CD4-positive, alpha-beta T cell (primary cell): ENCODE data around the gene IKZF1. TPM values are rescaled to one million over a fixed set of nuclear protein-coding genes. Genes with fewer than 3 reads are reported as not detected.

ENCODE experiments used
- ATAC-seq: fragments of 200-7000 bp; cut with Tn5 transposase; one replicate; pipeline ENCODE4 v1.10.0; 2022; ENCODE audit warnings: mild to moderate bottlenecking; ENCODE audit not compliant: poor library complexity
- CTCF ChIA-PET: fragments of 350-600 bp; sonication (Branson Sonifier 250); formaldehyde crosslinking; loops from one replicate; lab custom pipeline; 2021; ENCODE audit warnings: antibody characterized with exemption, inconsistent platforms; lab: Charles Lee
- POLR2A ChIA-PET: fragments of 350-600 bp; sonication (Branson Sonifier 250); formaldehyde crosslinking; loops from one replicate; lab custom pipeline; 2021; ENCODE audit warnings: antibody characterized with exemption, inconsistent platforms; lab: Charles Lee
- DNase-seq, 14 experiments: peaks; one replicate each; pipeline ENCODE4 v3.0.0-alpha.2; 2013 to 2020; ENCODE audit warnings: mixed read lengths in 2 of 14
- H3K27ac ChIP-seq, 2 donors: one replicate each; pipeline versions ENCODE4 v1.5.1 to v1.7.0; 2013; ENCODE audit warnings: low read length in 2 of 2, low read depth in 1 of 2, mild to moderate bottlenecking in 1 of 2
- H3K27me3 ChIP-seq, 2 experiments: 1 replicate in 1 of 2; 2 replicates in 1 of 2; pipeline versions ENCODE4 v1.6.1 to v1.7.0; 2013; ENCODE audit warnings: low read length in 2 of 2, control low read depth in 1 of 2, mild to moderate bottlenecking in 1 of 2, moderate library complexity in 1 of 2; ENCODE audit not compliant: insufficient read depth in 2 of 2, control insufficient read depth in 1 of 2
- H3K36me3 ChIP-seq: one replicate; pipeline ENCODE4 v1.6.1; 2013; ENCODE audit warnings: low read length, control low read depth; ENCODE audit not compliant: insufficient read depth
- H3K4me1 ChIP-seq: one replicate; pipeline ENCODE4 v1.6.1; 2013; ENCODE audit warnings: low read length, control low read depth; ENCODE audit not compliant: insufficient read depth
- H3K4me3 ChIP-seq: one replicate; pipeline ENCODE4 v1.5.1; 2013; ENCODE audit warnings: mild to moderate bottlenecking, low read length, moderate library complexity
- H3K9me3 ChIP-seq, 2 experiments: 1 replicate in 1 of 2; 2 replicates in 1 of 2; pipeline versions ENCODE4 v1.6.1 to v1.7.0; 2013; ENCODE audit warnings: low read length in 2 of 2, mild to moderate bottlenecking in 2 of 2, control low read depth in 1 of 2, moderate library complexity in 1 of 2; ENCODE audit not compliant: control insufficient read depth in 1 of 2, insufficient read depth in 1 of 2
- H3K27ac Mint-ChIP-seq: one replicate; pipeline ENCODE4 v1.8.0; 2020; ENCODE audit warnings: mixed read lengths
- H3K27me3 Mint-ChIP-seq: one replicate; pipeline ENCODE4 v1.8.0; 2021; ENCODE audit warnings: mixed read lengths
- H3K36me3 Mint-ChIP-seq: one replicate; pipeline ENCODE4 v1.8.0; 2021; ENCODE audit warnings: low read depth, mixed read lengths
- H3K4me1 Mint-ChIP-seq: one replicate; pipeline ENCODE4 v1.8.0; 2021; ENCODE audit warnings: low read depth, mixed read lengths
- H3K4me3 Mint-ChIP-seq: one replicate; pipeline ENCODE4 v1.8.0; 2020; ENCODE audit warnings: mild to moderate bottlenecking, mixed read lengths
- H3K9me3 Mint-ChIP-seq: one replicate; pipeline ENCODE4 v1.8.0; 2020; ENCODE audit warnings: mixed read lengths
- CTCF ChIP-seq: fragments of 200-600 bp; IDR thresholded peaks from one replicate; pipeline ENCODE4 v1.8.0; 2022; ENCODE audit warnings: antibody characterized with exemption, mild to moderate bottlenecking
- intact Hi-C, 2 experiments: fragments of 100-400 bp; cut with DNase I in 1 of 2; cut with micrococcal nuclease in 1 of 2; formaldehyde crosslinking; loops; one replicate each; pipeline versions ENCODE4 v1.15.1 to v1.9.0; 2023 to 2025; cut with DNase I, micrococcal nuclease
- total RNA-seq, 174 experiments: library from RNA in 2 of 174; stranded (reverse) in 2 of 174; gene quantifications; one replicate each; pipeline ENCODE4 v1.2.3 and lab custom pipeline; 2021 to 2026

IKZF1 gene
- total RNA-seq, 2 experiments from 2014 or later, result 297 to 300 TPM

- H3K27me3 ChIP-seq, result no peaks in the 10 kb centered on the region
- peaks cover 31% of the 10 kb centered on the region for H3K4me1 Mint-ChIP-seq
- no peak overlapping the region for H3K27ac ChIP-seq
- H3K36me3 Mint-ChIP-seq, result no peaks in the 10 kb centered on the region
- ChIA-PET POLR2A (interaction anchor here (1.1 to 2.6 kb wide), 3 partner anchors 9 to 211 kb away, joined by 3 to 19 read pairs (median 5); partner anchors contain the start of gene IKZF1), CTCF (interaction anchor here (1.8 to 3.3 kb wide), 2 partner anchors 211 to 324 kb away, joined by 12 to 13 read pairs; partner anchors contain the start of gene ZPBP)
- DNase-seq (peak in 1 of 14 experiments; percentile 50), ATAC-seq (no peak)
- H3K4me1 ChIP-seq, result peaks cover 34% of the 10 kb centered on the region
- H3K4me3 Mint-ChIP-seq, result peak overlapping the region; percentile 55
- intact Hi-C loops, result loop anchor here in 1 of 2 experiments (1.0 to 5.0 kb wide), 3 partner anchors 46 to 212 kb away; no protein-coding TSS in a partner anchor
- H3K27ac Mint-ChIP-seq, result peak overlapping the region; percentile 76
- H3K9me3 ChIP-seq, result no peaks in the 10 kb centered on the region
- H3K36me3 ChIP-seq, result no peaks in the 10 kb centered on the region
- H3K9me3 Mint-ChIP-seq, result no peaks in the 10 kb centered on the region
- H3K4me3 ChIP-seq, result peak overlapping the region; percentile 2
- no peaks in the 10 kb centered on the region for H3K27me3 Mint-ChIP-seq
- TF ChIP-seq CTCF, result no peak
These were observed 112.1 kb downstream of the IKZF1 start for GRCh38 chr7:50416527-50417182.

GRCh38 chr7:50418086-50418515 lies 113.6 kb downstream of the IKZF1 start:
- ChIA-PET POLR2A (interaction anchor here (0.7 to 2.6 kb wide), 13 partner anchors 11 to 326 kb away, joined by 3 to 19 read pairs (median 4); partner anchors contain the start of gene IKZF1), CTCF (interaction anchor here (0.6 to 3.3 kb wide), 25 partner anchors 10 to 329 kb away, joined by 3 to 17 read pairs (median 5); partner anchors contain the start of genes FIGNL1 and ZPBP)
- peaks cover 28% of the 10 kb centered on the region for H3K4me1 ChIP-seq
- no peaks in the 10 kb centered on the region for H3K36me3 Mint-ChIP-seq
- H3K27me3 Mint-ChIP-seq, result no peaks in the 10 kb centered on the region
- H3K9me3 ChIP-seq, result no peaks in the 10 kb centered on the region
- intact Hi-C loops, result loop anchor here (1.0 to 5.0 kb wide), 6 partner anchors 121 to 326 kb away; partner anchors contain the start of gene ZPBP (in 1 of the 2)
- no peak overlapping the region for H3K4me3 ChIP-seq
- no peaks in the 10 kb centered on the region for H3K27me3 ChIP-seq
- no peak overlapping the region for H3K4me3 Mint-ChIP-seq
- no peaks in the 10 kb centered on the region for H3K9me3 Mint-ChIP-seq
- H3K27ac ChIP-seq, result no peak overlapping the region
- peak; percentile 96 for TF ChIP-seq CTCF
- no peak overlapping the region for H3K27ac Mint-ChIP-seq
- peak; percentile 50 to 86 (median 62) for DNase-seq
- no peaks in the 10 kb centered on the region for H3K36me3 ChIP-seq
- ATAC-seq, result peak; percentile 91
- peaks cover 31% of the 10 kb centered on the region for H3K4me1 Mint-ChIP-seq

GRCh38 chr7:50418526-50419290 lies 114.2 kb downstream of the IKZF1 start:
- Histone ChIP-seq H3K4me3 (no peak overlapping the region), H3K27me3 (no peaks in the 10 kb centered on the region), H3K36me3 (no peaks in the 10 kb centered on the region), H3K27ac (no peak overlapping the region), H3K4me1 (peaks cover 28% of the 10 kb centered on the region), H3K9me3 (no peaks in the 10 kb centered on the region)
- Mint-ChIP-seq H3K27me3 (no peaks in the 10 kb centered on the region), H3K4me1 (peaks cover 31% of the 10 kb centered on the region), H3K4me3 (no peak overlapping the region), H3K9me3 (no peaks in the 10 kb centered on the region), H3K36me3 (no peaks in the 10 kb centered on the region), H3K27ac (no peak overlapping the region)
- TF ChIP-seq CTCF, result no peak
- intact Hi-C loops, result loop anchor here (1.0 to 5.0 kb wide), 6 partner anchors 121 to 326 kb away; partner anchors contain the start of gene ZPBP (in 1 of the 2)
- ChIA-PET POLR2A (interaction anchor here (0.7 to 2.6 kb wide), 13 partner anchors 12 to 326 kb away, joined by 3 to 19 read pairs (median 4); partner anchors contain the start of gene IKZF1), CTCF (interaction anchor here (0.6 to 3.3 kb wide), 25 partner anchors 9 to 329 kb away, joined by 3 to 17 read pairs (median 5); partner anchors contain the start of genes FIGNL1 and ZPBP)
- DNase-seq, result no peak
- no peak for ATAC-seq
